HG03469 (cell line): ENCODE data around the gene CLASP2.

Experiments used
- ATAC-seq: cut with Tn5 transposase; IDR thresholded peaks from one replicate; pipeline ENCODE4 v1.9.1; 2021; ENCODE audit warnings: mild to moderate bottlenecking, moderate library complexity, moderate number of reproducible peaks; ENCODE audit not compliant: unreplicated experiment

The CLASP2 gene

DNA sequence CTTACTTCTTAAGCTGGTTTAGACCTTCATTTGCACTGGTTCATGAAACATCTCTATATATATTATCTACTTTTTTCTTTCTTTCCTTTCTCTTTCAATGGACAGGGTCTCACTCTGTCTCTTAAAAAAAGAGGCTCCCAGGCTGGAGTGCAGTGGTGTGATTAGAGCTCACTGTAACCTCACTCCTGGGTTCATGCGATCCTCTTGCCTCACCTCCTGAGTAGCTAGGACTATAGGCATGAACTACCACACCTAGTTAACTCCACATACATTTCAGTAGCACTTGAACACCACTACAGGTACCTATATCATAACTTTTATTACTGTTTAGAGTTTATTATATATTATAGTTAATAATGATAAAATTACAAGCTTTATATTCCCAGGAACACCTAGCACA lies 160.8 kb downstream of the CLASP2 start:
- no peak for ATAC-seq

DNA sequence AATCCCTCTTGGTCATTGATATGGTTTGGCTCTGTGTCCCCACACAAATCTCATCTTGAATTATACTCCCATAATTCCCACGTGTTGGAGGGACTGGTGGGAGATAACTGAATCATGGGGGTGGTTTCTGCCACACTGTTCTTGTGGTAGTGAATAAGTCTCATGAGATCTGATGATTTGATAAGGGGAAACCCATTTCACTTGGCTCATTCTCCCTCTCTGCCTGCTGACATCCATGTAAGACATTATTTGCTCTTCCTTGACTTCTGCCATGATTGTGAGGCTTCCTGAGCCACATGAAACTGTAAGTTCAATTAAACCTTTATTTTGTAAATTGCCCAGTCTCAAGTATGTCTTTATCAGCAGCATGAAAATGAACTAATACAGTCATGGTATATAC lies 171.0 kb downstream of the CLASP2 start:
- ATAC-seq: no peak

DNA sequence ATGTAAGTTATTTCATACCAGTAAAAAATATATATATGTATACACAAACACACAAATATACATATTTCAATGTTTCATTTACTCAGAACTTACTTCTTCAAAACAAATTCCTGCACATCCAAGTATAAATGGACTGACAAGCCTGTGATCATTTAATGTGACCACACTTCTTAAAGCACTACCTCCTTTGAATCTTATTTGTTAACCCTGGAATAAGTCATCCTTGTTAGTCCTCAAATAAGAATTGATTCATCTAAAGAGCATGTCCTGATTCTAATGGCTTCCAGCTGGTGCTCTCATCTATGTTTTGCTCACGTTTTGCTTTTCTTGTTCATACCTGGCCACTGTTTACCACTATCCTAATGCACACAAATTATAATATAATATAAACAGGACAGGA lies 173.9 kb downstream of the CLASP2 start:
- no peak for ATAC-seq

DNA sequence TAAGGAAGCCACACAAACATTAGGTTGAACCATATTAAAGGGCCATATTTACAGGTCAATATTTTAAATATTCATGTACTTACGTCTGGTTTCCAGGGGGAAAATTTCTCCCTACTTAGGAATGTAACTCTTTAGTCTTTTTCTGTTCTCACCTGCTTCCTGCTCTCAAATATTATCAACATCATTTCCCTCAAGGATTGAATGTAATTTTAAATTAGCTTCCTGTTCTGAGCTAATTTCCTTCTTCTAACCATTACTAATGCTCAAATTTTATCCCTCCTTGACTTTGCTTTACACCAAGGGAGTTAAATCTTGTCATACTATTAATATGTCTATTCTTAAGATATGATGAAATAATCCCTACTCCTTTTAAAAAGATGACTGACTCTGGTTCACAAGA lies 174.5 kb downstream of the CLASP2 start:
- no peak for ATAC-seq

DNA sequence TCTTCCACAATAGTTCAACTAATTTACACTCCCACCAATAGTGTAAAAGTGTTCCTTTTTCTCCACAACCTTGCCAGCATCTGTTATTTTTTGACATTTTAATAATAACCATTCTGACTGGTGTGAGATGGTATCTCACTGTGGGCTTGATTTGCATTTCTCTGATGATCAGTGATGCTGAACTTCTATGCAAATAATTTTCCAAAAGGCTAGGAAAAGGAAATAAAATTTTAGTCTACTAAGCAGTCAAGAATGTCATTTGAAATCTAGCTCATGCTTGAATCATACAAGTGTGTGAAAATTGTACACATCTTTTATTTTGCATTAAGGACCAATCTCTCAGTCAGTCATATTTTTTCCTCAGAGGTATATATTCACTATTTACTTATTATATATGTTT lies 176.1 kb downstream of the CLASP2 start:
- ATAC-seq: no peak

DNA sequence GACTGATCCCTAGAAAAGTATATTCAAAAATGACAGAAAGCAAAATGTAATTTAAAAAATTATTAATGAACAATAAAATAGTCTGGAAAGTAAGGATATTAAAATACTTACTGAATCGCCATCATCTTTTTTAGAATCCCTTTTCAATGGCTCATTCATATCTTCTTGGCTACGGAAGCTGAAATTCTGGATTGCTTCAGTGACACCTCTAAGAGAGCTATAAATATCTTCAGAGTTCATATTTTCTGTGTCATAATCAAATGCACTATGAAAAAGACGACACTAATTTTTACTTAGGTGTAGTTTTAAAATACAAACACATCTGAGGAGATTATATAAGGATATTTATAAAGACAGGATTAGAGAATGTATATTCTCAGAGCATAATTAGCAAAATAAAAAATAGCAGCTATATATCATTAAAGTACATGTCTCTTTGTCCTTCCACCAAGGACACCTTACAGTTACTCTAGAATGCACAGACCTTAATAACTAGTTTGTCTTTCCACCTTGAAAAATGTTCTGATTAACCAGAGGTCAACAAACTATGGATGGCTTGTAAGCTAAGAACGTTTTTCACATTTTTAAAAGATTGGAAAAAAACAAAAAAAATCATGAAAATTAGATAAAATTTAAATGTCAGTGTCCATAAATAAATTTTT lies 179.2 kb downstream of the CLASP2 start:
- ATAC-seq: no peak

DNA sequence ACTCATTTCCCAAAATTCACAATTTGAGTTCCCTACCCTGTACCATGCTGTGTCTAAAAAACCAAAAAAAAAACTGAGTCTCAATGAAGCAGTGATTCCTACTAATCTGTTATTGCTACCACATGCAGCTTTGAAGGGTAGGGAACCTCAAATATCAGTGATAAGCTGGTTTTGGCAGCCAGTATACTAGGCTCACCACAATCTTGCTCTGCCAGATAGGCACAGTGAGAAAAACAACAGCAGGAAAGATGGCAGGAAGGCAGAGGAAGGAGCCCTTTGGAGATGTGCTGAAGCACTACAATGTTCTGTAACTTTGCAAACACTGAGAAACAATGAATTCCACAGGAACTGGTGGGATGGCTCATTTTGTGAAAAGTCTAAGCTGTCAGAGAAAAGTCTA lies 180.9 kb downstream of the CLASP2 start:
- no peak for ATAC-seq

DNA sequence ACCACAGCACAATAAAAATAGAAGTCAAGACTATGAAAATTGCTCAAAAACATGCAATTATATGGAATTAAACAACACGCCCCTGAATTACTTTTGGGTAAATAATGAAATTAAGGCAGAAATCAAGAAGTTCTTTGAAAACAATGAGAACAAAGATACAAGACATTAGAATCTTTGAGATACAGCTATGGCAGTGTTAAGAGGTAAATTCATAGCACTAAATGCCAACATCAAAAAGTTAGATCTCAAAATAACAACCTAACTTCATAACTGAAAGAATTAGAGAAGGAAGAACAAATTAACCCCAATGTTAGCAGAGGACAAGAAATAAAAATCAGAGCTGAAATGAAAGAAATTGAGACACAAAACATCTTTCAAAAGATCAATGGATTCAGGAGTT lies 191.3 kb downstream of the CLASP2 start:
- ATAC-seq: no peak

DNA sequence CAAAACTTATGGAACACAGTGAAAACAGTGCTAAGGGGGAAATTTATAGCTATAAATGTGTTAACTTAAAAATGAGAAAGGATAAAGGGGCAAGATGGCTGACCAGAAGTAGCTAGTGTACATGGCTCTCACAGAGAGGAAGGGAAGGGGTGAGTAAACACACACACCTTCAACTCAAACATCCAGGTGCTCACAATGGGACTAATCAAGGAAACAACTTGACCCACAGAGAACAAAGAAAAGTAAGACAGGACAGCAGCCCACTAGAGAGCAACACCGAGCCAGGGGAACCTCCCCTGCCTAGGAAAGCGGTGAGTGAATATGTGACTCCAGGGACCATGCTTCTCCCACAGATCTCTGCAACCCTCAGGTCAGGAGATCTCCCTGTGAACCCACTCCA lies 192.8 kb downstream of the CLASP2 start:
- no peak for ATAC-seq

DNA sequence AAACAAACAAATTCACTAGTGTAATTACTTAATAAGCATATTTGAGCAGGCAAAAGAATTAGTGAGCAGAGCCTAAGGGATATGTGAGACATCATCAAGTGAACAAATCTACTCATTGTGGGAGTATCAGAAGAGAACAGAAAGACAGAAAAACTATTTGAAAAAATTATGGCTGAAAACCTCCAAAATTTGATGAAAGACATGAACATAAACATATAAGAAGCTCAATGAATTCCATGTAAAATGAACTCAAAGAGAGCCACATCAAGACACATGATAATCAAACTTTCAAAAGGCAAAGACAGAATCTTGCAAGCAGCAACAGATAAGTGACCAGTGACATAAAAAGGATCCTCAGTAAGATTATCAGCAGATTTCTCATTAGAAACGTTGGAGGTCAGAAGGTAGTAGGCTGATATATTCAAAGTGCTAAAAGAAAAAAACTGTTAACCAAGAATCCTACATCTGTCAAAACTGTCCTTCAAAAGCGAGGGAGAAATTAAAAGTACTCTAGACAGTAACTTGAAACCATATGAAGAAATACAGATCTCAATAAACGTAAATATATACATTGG lies 194.9 kb downstream of the CLASP2 start:
- ATAC-seq: no peak

DNA sequence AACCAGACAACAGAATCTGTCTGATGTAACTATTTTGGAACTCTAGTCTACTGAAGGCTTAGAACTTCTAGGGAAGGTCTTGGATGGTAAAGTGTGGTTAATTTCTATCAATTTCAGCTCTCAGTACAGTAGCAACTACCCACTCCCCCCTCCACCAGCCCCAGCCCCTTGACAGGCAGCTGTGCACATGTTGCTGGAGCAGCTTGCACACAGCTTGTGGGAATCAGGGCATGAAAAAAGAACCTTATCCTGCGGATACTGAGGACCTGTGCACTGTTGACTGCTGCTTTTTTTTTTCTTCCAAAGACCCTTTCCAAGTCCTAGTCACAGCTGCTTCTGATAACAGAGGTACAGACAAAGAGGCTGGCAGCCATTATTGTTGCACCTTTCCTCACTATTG lies 196.3 kb downstream of the CLASP2 start:
- no peak for ATAC-seq

DNA sequence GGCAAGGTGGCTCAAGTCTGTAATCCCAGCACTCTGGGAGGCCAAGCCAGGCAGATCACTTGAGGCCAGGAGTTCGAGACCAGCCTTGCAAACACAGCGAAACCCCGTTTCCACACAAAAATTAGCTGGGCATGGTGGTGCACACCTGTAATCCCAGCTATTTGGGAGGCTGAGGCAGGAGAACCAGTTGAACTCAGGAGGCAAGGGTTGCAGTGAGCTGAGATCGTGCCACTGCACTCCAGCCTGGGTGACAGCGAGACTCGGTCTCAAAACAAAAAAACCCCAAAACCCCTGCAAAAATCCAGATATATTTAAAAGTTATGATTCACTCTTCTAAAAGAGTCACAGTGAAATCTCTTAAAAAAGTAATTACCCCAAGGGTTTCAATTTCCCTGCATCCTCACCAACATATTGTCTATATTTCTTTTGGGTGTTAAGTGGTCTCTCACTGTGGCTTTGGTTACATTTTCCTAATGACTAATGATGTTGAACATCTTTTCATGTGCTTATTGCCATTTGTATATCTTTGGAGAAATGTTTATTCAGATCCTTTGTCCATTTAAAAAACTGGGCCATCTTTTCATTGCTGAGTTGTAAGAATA lies 204.7 kb downstream of the CLASP2 start:
- no peak for ATAC-seq

DNA sequence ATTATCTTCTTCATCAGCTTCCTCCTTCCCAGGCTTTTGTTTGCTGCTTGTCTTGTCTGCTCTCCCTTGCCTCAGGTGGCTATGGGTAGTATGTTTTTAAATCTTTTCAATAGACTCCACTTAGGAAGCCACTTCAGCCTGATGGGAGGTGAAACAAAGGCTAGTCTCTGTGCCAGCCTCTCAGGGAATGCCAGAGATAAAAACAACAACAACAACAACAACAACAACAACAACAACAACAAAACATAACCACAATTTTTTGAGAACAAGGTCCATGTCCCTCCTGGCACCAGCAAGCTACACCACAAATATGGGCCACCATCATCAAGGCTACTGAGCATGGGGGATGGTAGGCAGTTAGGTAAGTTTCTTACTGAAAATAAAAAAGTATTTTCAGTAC lies 213.0 kb downstream of the CLASP2 start:
- no peak for ATAC-seq

DNA sequence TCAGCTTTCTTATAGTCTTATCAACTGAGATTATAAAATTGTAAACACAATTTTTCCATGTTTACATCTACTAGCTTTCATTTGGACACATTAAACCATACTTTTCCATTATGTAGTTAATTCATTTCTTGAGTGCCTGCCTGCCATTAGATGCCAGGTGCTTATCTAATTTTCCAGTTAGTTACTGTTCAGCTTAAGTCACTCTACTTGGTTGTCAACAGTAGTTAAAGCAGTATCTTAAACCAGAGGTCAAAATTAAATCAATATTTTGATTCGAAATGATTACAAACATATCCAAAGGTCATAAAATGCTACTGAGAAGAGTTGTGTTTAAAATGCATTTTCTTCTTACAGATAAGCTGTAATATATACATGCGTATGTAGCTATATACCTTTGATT lies 221.6 kb downstream of the CLASP2 start:
- no peak for ATAC-seq

DNA sequence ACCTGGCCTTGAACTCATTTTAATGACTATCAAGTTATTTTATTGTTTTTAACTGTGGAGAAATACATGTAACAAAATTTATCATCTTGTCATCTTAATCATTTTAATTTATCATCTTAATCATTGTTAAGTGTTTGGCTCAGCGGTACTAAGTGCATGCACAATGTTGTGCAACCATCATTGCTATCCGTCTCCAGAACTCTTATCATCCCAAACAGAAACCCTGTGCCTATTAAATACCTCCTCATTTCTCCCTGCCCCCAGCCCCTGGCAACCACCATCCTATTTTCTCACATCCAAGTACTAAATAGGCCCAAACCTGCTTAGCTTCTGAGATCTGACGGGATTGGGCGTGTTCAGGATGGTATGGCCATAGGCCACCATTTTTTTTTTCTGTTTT lies 226.3 kb downstream of the CLASP2 start:
- ATAC-seq: no peak

DNA sequence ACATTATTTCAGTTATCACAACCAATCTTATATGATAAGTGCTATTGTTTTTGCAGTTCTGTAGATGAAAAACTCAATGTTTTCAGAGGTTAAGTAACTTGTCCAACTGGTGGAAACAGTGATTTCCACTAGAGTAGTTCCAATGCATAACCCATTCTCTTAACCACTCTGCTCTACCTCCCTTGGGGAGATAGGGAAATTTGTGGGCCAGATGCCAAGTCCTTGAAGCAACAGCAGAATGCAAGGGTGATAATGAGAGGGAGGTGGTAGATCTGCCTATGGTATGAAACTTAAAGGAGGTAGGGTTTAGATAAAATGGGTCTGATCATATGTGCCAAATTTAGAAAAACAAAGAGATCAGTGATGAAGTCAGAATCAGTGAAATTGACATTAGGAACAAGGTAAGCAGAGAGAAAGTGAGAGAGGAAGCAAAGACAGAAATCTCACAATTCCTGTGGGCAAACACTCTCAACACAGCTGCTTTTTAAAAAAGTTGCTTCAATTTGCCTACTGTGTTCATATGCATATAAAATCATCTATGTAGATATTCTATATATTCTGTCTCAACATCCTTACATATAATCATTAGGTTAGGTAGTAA lies 227.3 kb downstream of the CLASP2 start:
- ATAC-seq: no peak

DNA sequence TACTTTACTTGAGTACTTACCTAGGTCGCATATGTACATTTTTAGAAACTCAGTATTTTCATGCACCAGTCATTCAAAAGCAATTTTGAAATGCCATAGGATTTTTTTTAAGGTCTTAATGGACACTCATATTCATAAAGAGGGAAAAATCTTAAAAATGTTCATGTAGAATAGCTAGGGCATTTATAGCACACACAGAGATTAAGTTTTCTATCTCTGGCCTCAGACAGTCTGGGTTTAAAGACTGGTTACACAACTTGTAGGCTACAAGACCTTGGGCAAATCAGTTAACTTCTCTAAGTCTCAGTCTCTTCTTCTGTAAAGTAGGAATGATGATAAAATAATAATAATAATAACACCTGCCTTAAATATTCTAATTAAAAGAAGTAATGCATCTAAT lies 229.4 kb downstream of the CLASP2 start:
- no peak for ATAC-seq

DNA sequence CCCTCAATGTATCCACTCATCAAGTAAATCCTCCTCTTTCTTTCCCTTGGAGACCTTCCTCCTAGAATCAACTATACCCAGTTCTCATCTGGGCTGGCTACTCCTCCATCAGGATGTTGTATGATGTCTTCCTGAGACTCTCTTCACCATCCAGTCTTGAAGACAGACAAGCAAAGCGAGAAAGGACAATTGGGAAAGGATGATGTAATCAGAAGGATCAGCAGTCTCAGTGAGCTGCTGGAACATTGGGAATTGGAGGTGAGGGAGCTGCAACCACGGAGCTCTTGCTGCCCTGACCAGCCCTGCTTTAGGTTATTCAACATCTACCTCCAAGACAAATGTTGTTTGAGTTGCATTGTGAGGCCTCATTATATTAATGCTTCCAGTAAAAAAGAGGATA lies 229.8 kb downstream of the CLASP2 start:
- no peak for ATAC-seq

DNA sequence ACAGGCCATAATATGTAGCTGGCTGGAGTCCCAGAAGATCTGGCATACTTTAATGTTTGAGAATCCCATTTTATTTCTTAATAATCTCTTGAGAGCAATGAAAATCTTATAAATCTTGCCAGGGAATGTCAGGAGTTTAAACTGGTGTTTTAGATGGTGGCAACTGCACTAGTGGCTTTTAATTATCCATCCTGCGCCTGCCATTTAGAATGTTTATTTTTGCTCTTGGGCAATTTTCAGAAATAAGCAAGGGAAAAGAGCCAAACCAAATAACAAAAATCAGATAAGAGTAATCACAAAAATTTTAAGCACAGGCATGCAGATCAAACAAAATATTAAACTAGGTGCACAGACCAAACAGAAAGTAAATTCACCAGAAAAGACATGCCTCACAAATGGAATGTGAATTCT lies 235.9 kb downstream of the CLASP2 start:
- ATAC-seq: no peak

DNA sequence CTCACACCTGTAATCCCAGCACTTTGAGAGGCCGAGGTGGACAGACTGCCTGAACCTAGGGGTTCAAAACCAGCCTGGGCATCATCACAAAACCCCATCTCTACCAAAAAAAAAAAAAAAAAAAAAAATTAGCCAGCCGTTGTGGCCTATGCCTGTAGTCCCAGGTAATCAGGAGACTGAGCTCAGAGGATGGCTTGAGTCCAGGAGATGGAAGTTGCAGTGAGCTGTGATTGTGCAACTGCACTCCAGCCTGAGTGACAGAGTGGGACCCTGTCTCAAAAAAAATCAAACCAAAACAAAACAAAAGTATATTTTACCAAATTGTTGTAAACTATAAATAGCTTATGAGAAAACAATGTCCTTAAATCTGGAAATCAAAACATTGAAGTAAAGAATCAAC lies 243.2 kb downstream of the CLASP2 start:
- no peak for ATAC-seq

DNA sequence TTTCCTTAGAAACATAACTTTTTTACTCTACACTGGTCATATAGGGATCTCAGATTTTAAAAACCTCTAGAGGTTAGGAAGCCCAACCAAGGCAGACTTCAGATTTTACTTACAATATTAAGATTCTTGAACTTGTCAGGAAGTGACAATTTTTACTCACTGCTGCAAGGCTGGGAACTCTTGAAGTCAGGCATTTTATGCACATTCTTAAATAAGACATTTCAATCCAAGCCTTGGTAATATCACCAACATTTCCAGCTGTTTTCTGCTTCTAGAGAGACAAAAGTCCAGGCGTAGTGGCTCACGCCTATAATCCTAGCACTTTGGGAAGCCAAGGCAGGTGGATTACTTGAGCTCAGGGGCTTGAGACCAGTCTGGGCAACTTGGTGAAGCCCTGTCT lies 244.2 kb downstream of the CLASP2 start:
- ATAC-seq: no peak

DNA sequence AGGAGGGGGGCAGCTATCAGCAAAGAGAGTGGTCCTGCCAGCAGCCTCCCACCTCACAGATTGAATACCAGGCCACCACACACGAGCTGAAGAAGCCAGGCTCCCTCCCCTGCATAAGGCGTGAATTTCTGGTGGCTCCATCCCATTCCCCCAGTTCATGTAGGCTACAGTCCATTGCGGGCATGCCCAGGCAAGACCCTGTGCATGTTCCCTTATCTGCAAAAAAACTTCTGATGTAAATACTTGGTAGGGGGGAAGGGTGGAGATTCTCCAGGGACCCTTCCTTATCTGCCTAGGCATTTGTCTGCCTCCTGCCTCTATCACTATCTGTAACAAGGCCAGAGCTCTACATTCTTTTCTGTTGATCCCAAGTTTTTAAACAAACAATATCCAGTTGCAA lies 250.3 kb downstream of the CLASP2 start:
- ATAC-seq: no peak
